Muscle of leg (tissue), 11 donors: Measurements from ENCODE around the gene CABYR. TPM values are rescaled to one million over a fixed set of nuclear protein-coding genes. Genes with fewer than 3 reads are reported as not detected.

Source experiments
- DNase-seq: peaks from one replicate; pipeline ENCODE4 v3.0.0; 2013
- H3K27ac ChIP-seq: one replicate; pipeline ENCODE4 v1.5.1; 2013; ENCODE audit warnings: mild to moderate bottlenecking, low read length, control low read depth
- H3K27me3 ChIP-seq: one replicate; pipeline ENCODE4 v1.6.1; 2013; ENCODE audit warnings: low read length; ENCODE audit not compliant: control insufficient read depth, insufficient read depth
- H3K36me3 ChIP-seq: one replicate; pipeline ENCODE4 v1.6.1; 2013; ENCODE audit warnings: low read length; ENCODE audit not compliant: control insufficient read depth, insufficient read depth
- H3K4me1 ChIP-seq: one replicate; pipeline ENCODE4 v1.6.1; 2013; ENCODE audit warnings: low read length; ENCODE audit not compliant: control insufficient read depth, insufficient read depth
- H3K4me3 ChIP-seq: one replicate; pipeline ENCODE4 v1.5.1; 2013; ENCODE audit warnings: low read length, control low read depth
- H3K9me3 ChIP-seq: replicated peaks from 2 replicates; pipeline ENCODE4 v1.6.1; 2013; ENCODE audit warnings: low read depth, low read length; ENCODE audit not compliant: control insufficient read depth
- WGBS: methylation state at CpG from one replicate; pipeline ENCODE4 v1.1.5; 2013; ENCODE audit warnings: missing lambda C conversion rate; ENCODE audit not compliant: insufficient coverage; 5-methylcytosine and 5-hydroxymethylcytosine counted together
- polyA plus RNA-seq, 8 donors: library from polyadenylated mRNA; unstranded; fragments of 120-200 nt; gene quantifications; one replicate each; pipeline versions ENCODE4 v1.2.1 to v1.2.3, GENCODE V29; 2013; ENCODE audit warnings: inconsistent platforms in 1 of 8, low replicate concordance in 1 of 8; ENCODE audit not compliant: insufficient read length in 8 of 8, insufficient read depth in 1 of 8
- total RNA-seq: library from RNA; stranded (reverse); fragments of 120-200 nt; gene quantifications from one replicate; pipeline ENCODE4 v1.2.4, GENCODE V29; 2013

Gene CABYR
- total and polyA plus RNA-seq, 9 donors = 2.0 to 6.9 (median 3.3) TPM

GRCh38 chr18:24200494-24201290 is 61.8 kb downstream of the CABYR start:
- H3K27ac ChIP-seq = peak overlapping the region; percentile 29
- peak; percentile 60 for DNase-seq
- no CpG with 5 or more reads among the region's 11 CpGs for WGBS
- peaks cover 3% of the 10 kb centered on the region for H3K36me3 ChIP-seq
- H3K27me3 ChIP-seq = no peaks in the 10 kb centered on the region
- no peaks in the 10 kb centered on the region for H3K9me3 ChIP-seq
- H3K4me1 ChIP-seq = peaks cover 7% of the 10 kb centered on the region
- no peak overlapping the region for H3K4me3 ChIP-seq

- Histone ChIP-seq H3K4me1 (peaks cover 3% of the 10 kb centered on the region), H3K36me3 (peaks cover 3% of the 10 kb centered on the region), H3K9me3 (no peaks in the 10 kb centered on the region), H3K27ac (no peak overlapping the region), H3K27me3 (no peaks in the 10 kb centered on the region), H3K4me3 (no peak overlapping the region)
- no peak for DNase-seq
- WGBS = no CpG with 5 or more reads among the region's 8 CpGs
Observed at GRCh38 chr18:24201699-24202687, 63.1 kb downstream of the CABYR start.

GRCh38 chr18:24204904-24205303 is 66.0 kb downstream of the CABYR start:
- H3K27ac ChIP-seq = no peak overlapping the region
- peaks cover 3% of the 10 kb centered on the region for H3K36me3 ChIP-seq
- no peak overlapping the region for H3K4me3 ChIP-seq
- H3K27me3 ChIP-seq = no peaks in the 10 kb centered on the region
- DNase-seq = no peak
- no peaks in the 10 kb centered on the region for H3K4me1 ChIP-seq
- no peaks in the 10 kb centered on the region for H3K9me3 ChIP-seq
- no CpG with 5 or more reads among the region's 3 CpGs for WGBS

GRCh38 chr18:24208270-24209035 is 69.6 kb downstream of the CABYR start:
- no peaks in the 10 kb centered on the region for H3K9me3 ChIP-seq
- H3K27me3 ChIP-seq = no peaks in the 10 kb centered on the region
- no peak overlapping the region for H3K27ac ChIP-seq
- no peak for DNase-seq
- H3K4me3 ChIP-seq = no peak overlapping the region
- no CpG with 5 or more reads among the region's 2 CpGs for WGBS
- peaks cover under 1% of the 10 kb centered on the region for H3K36me3 ChIP-seq
- no peaks in the 10 kb centered on the region for H3K4me1 ChIP-seq

- H3K27ac ChIP-seq = no peak overlapping the region
- no peak for DNase-seq
- no peaks in the 10 kb centered on the region for H3K9me3 ChIP-seq
- H3K4me1 ChIP-seq = no peaks in the 10 kb centered on the region
- H3K4me3 ChIP-seq = no peak overlapping the region
- no peaks in the 10 kb centered on the region for H3K36me3 ChIP-seq
- no peaks in the 10 kb centered on the region for H3K27me3 ChIP-seq
- whole genome bisulfite sequencing = no CpG with 5 or more reads among the region's 6 CpGs
Observed at GRCh38 chr18:24209558-24209957, 70.7 kb downstream of the CABYR start.

Other genes starting within 250 kb of the CABYR start
- gene TTC39C, start 124.3 kb upstream of the CABYR start, total RNA-seq = 4.8 TPM
- 1 to 10 TPM; 2.9 to 6.9 (median 3.3) TPM for gene TTC39C, start 124.3 kb upstream of the CABYR start, polyA plus RNA-seq